A549 (cell line): Measurements from ENCODE around the gene ASF1B. TPM values are rescaled to one million over a fixed set of nuclear protein-coding genes. Genes with fewer than 3 reads are reported as not detected.

Experiments used
- ATAC-seq, 2 experiments: fragments of 200-7000 bp in 1 of 2; fragments of >200 bp in 1 of 2; cut with Nextera tagmentation in 1 of 2; cut with Tn5 transposase in 1 of 2; 3 replicates each; pipeline versions ENCODE4 v1.8.0 to v1.9.1; 2018 to 2020; ENCODE audit warnings: mild to moderate bottlenecking in 1 of 2, moderate library complexity in 1 of 2
- CTCF ChIA-PET: fragments of 300-600 bp; sonication (Branson Sonifier 250); formaldehyde crosslinking; extraction: SDS; loops from one replicate; lab custom pipeline; 2021; ENCODE audit warnings: antibody characterized with exemption, inconsistent platforms; lab: Yijun Ruan, JAX
- POLR2A ChIA-PET: fragments of 350-600 bp; formaldehyde crosslinking; extraction: SDS; loops from one replicate; lab custom pipeline; 2021; ENCODE audit warnings: antibody characterized with exemption, inconsistent platforms; lab: Yijun Ruan, JAX
- DNase-seq, 2 experiments: peaks; one replicate each; pipeline versions ENCODE4 v3.0.0 to v3.0.0-alpha.2; 2011 to 2016; ENCODE audit warnings: low read depth in 1 of 2, low spot score in 1 of 2
- FAIRE-seq: peaks from 2 replicates; lab custom pipeline; 2011; peaks lifted over from hg19 to GRCh38; lab: Jason Lieb, UNC
- H3K27ac ChIP-seq, 2 experiments: fragments of >200 bp; sonication (Bioruptor Twin); formaldehyde crosslinking; 3 replicates each; pipeline ENCODE4 v1.5.1; 2016 to 2017
- H3K4me1 ChIP-seq: fragments of >200 bp; sonication (Bioruptor Twin); formaldehyde crosslinking; 3 replicates; pipeline ENCODE4 v1.6.1; 2016
- H3K4me2 ChIP-seq: fragments of >200 bp; sonication (Bioruptor Twin); formaldehyde crosslinking; 3 replicates; pipeline ENCODE4 v1.6.1; 2016
- H3K4me3 ChIP-seq: fragments of >200 bp; sonication (Bioruptor Twin); formaldehyde crosslinking; 3 replicates; pipeline ENCODE4 v1.5.1; 2016
- H3K9me3 ChIP-seq: fragments of >200 bp; sonication (Bioruptor Twin); formaldehyde crosslinking; 3 replicates; pipeline ENCODE4 v1.6.1; 2016
- ATOH8 ChIP-seq: fragments of 250-450 bp; sonication (Bioruptor Pico); IDR thresholded peaks from 2 replicates; pipeline ENCODE4 v1.5.0; 2020; ENCODE audit warnings: low read depth, mild to moderate bottlenecking, moderate library complexity
- BHLHE40 ChIP-seq: IDR thresholded peaks from 2 replicates; pipeline ENCODE4 v1.6.1; 2012; ENCODE audit warnings: low read depth, low read length, inconsistent platforms
- CBX8 ChIP-seq: fragments of 200-600 bp; sonication (generic); IDR thresholded peaks from 2 replicates; pipeline ENCODE4 v1.6.1; 2016
- EHMT2 ChIP-seq: fragments of 200-600 bp; sonication (generic); IDR thresholded peaks from 2 replicates; pipeline ENCODE4 v1.6.1; 2016; ENCODE audit warnings: antibody characterized with exemption, low read depth, mild to moderate bottlenecking, moderate library complexity
- ELK1 ChIP-seq: fragments of 150-350 bp; IDR thresholded peaks from 2 replicates; pipeline ENCODE4 v1.6.1; 2014; ENCODE audit warnings: low read depth, mild to moderate bottlenecking, low read length
- ESRRA ChIP-seq: fragments of 150-350 bp; IDR thresholded peaks from 2 replicates; pipeline ENCODE4 v1.6.1; 2014; ENCODE audit warnings: mild to moderate bottlenecking, low read length, borderline replicate concordance
- FOXS1 ChIP-seq: fragments of 250-450 bp; sonication (Bioruptor Pico); IDR thresholded peaks from 2 replicates; pipeline ENCODE4 v1.5.0; 2020; ENCODE audit warnings: mild to moderate bottlenecking, moderate library complexity
- HEYL ChIP-seq: fragments of 250-450 bp; sonication (Bioruptor Pico); IDR thresholded peaks from 2 replicates; pipeline ENCODE4 v1.8.0; 2021; ENCODE audit warnings: mild to moderate bottlenecking, moderate library complexity
- HMGXB4 ChIP-seq: fragments of 250-450 bp; sonication (Bioruptor Pico); IDR thresholded peaks from 2 replicates; pipeline ENCODE4 v1.5.0; 2021; ENCODE audit warnings: mild to moderate bottlenecking, moderate library complexity, borderline replicate concordance
- HOXB13 ChIP-seq: fragments of 250-450 bp; sonication (Bioruptor Pico); IDR thresholded peaks from 2 replicates; pipeline ENCODE4 v1.5.0; 2020; ENCODE audit warnings: low read depth, mild to moderate bottlenecking, moderate library complexity
- HOXB5 ChIP-seq: fragments of 250-450 bp; sonication (Bioruptor Pico); IDR thresholded peaks from 2 replicates; pipeline ENCODE4 v1.5.0; 2020; ENCODE audit warnings: mild to moderate bottlenecking, moderate library complexity
- JUNB ChIP-seq: fragments of >200 bp; sonication (Bioruptor Twin); formaldehyde crosslinking; IDR thresholded peaks from 2 replicates; pipeline ENCODE4 v1.6.1; 2016
- KDM5A ChIP-seq: fragments of 200-600 bp; sonication (generic); IDR thresholded peaks from 2 replicates; pipeline ENCODE4 v1.6.1; 2016; ENCODE audit warnings: antibody characterized with exemption, mild to moderate bottlenecking
- MAFK ChIP-seq: fragments of 450-650 bp; IDR thresholded peaks from 2 replicates; pipeline ENCODE4 v1.6.1; 2014; ENCODE audit not compliant: partially characterized antibody
- MAZ ChIP-seq: fragments of 150-350 bp; IDR thresholded peaks from 2 replicates; pipeline ENCODE4 v1.6.1; 2014; ENCODE audit warnings: antibody characterized with exemption, low read depth, low read length, borderline replicate concordance
- NPAS2 ChIP-seq: fragments of 250-450 bp; sonication (Bioruptor Pico); IDR thresholded peaks from 2 replicates; pipeline ENCODE4 v1.8.0; 2022; ENCODE audit warnings: mild to moderate bottlenecking, moderate library complexity, borderline replicate concordance
- POLR2A ChIP-seq: IDR thresholded peaks from 2 replicates; pipeline ENCODE4 v1.6.1; 2012; ENCODE audit warnings: mild to moderate bottlenecking, low read length
- RAD21 ChIP-seq, 2 experiments: fragments of >200 bp in 1 of 2; sonication (Bioruptor Twin) in 1 of 2; formaldehyde crosslinking in 1 of 2; IDR thresholded peaks in 1 of 2; conservative IDR thresholded peaks in 1 of 2; 2 replicates in 1 of 2; 3 replicates in 1 of 2; pipeline ENCODE4 v1.6.1; 2012 to 2018; ENCODE audit warnings: inconsistent platforms in 1 of 2
- USF2 ChIP-seq: fragments of 450-650 bp; IDR thresholded peaks from 2 replicates; pipeline ENCODE4 v1.6.1; 2014; ENCODE audit warnings: antibody characterized with exemption
- ZC3H11A ChIP-seq: fragments of 450-650 bp; IDR thresholded peaks from 2 replicates; pipeline ENCODE4 v1.6.1; 2014; ENCODE audit warnings: antibody characterized with exemption, mild to moderate bottlenecking
- ZFP36 ChIP-seq: fragments of 450-650 bp; IDR thresholded peaks from 2 replicates; pipeline ENCODE4 v1.6.1; 2014; ENCODE audit warnings: borderline replicate concordance; ENCODE audit not compliant: partially characterized antibody
- ZNF302 ChIP-seq: fragments of 250-450 bp; sonication (Bioruptor Pico); IDR thresholded peaks from 2 replicates; pipeline ENCODE4 v1.9.0; 2021; ENCODE audit warnings: inconsistent platforms, mild to moderate bottlenecking, moderate library complexity
- WGBS: methylation state at CpG from one replicate; pipeline ENCODE4 v1.1.6; 2017; ENCODE audit errors: missing lambda C conversion rate; 5-methylcytosine and 5-hydroxymethylcytosine counted together
- polyA plus RNA-seq, 4 experiments: library from polyadenylated mRNA; depleted of rRNA in 3 of 4; stranded (reverse); fragments of >200 nt; fragmentation: RNase III in 1 of 4; extraction: RNeasy Plus Mini Kit Qiagen cat#74134 plus additional on column Dnase treatment in 1 of 4; gene quantifications; 2 replicates in 3 of 4; 3 replicates in 1 of 4; pipeline ENCODE4 v1.2.3, GENCODE V29; 2011 to 2017

ASF1B gene
- polyA plus RNA-seq, 2 of the 4 experiments (the other 2 are of a cell fraction): 12.1 to 46.2 TPM

- no peak for FAIRE-seq
- DNase-seq: no peak
- CTCF ChIA-PET: interaction anchor here (0.5 to 1.9 kb wide), 4 partner anchors 10 to 184 kb away, joined by 3 to 6 read pairs (median 4); no protein-coding TSS in a partner anchor
- Histone ChIP-seq H3K4me2 (no peak overlapping the region), H3K9me3 (no peaks in the 10 kb centered on the region), H3K4me3 (no peak overlapping the region), H3K4me1 (no peaks in the 10 kb centered on the region), H3K27ac (no peak overlapping the region)
- no peak for ATAC-seq
- POLR2A ChIA-PET: no interaction called here
- TF ChIP-seq FOXS1 (CRISPR knock-in tag): no peak
- no peak for TF ChIP-seq MAFK
- no peak for TF ChIP-seq HEYL (CRISPR knock-in tag)
- no peak for TF ChIP-seq EHMT2
- TF ChIP-seq ATOH8: no peak
- no peak for TF ChIP-seq MAZ
- no peak for TF ChIP-seq USF2
- no peak for TF ChIP-seq HOXB5 (CRISPR knock-in tag)
- no peak for TF ChIP-seq POLR2A
- TF ChIP-seq BHLHE40: no peak
- TF ChIP-seq HMGXB4 (CRISPR knock-in tag): no peak
- TF ChIP-seq ZFP36: no peak
- no peak for TF ChIP-seq CBX8
- no peak for TF ChIP-seq ESRRA
- no peak for TF ChIP-seq KDM5A
- no peak for TF ChIP-seq RAD21 (conservative IDR thresholded peaks at IDR 0.05 in 1 of 2, IDR thresholded peaks at IDR 0.05 in 1 of 2)
- TF ChIP-seq ZC3H11A: no peak
- TF ChIP-seq NPAS2 (CRISPR knock-in tag): no peak
- no peak for TF ChIP-seq JUNB
- no peak for TF ChIP-seq ELK1
- WGBS: 93% methylated on average over 12 of the region's 12 CpGs
Measured at GRCh38 chr19:14168993-14169392, 32.6 kb upstream of the ASF1B start.

- Histone ChIP-seq H3K4me1 (no peaks in the 10 kb centered on the region), H3K9me3 (no peaks in the 10 kb centered on the region), H3K4me3 (no peak overlapping the region), H3K27ac (no peak overlapping the region), H3K4me2 (no peak overlapping the region)
- TF ChIP-seq ZNF302 (no peak), HOXB13 (no peak), MAFK (peak; percentile 49)
- ATAC-seq (no peak), DNase-seq (no peak), FAIRE-seq (no peak)
- WGBS: 87% methylated on average over 19 of the region's 19 CpGs
- ChIA-PET CTCF (interaction anchor here (1.1 to 1.9 kb wide), 3 partner anchors 9 to 31 kb away, joined by 3 to 6 read pairs (median 4); no protein-coding TSS in a partner anchor), POLR2A (no interaction called here)
Measured at GRCh38 chr19:14168259-14168972, 32.0 kb upstream of the ASF1B start.
